Thyroid gland (tissue), 4 donors: ENCODE measurements around the gene OXT.

Source experiments
- POLR2A ChIP-seq, 2 donors: fragments of 450-650 bp; IDR thresholded peaks; one replicate each; pipeline ENCODE4 v1.6.1; 2017; ENCODE audit warnings: antibody characterized with exemption in 2 of 2, mild to moderate bottlenecking in 2 of 2, moderate library complexity in 1 of 2
- TF ChIP-seq, protein P1 (sequence below), 6 experiments: fragments of 200-600 bp in 3 of 6; fragments of 450-650 bp in 3 of 6; sonication (generic) in 3 of 6; IDR thresholded peaks; one replicate each; pipeline ENCODE4 v1.5.1; 2016 to 2019; ENCODE audit warnings: antibody characterized with exemption in 6 of 6, mild to moderate bottlenecking in 2 of 6, inconsistent platforms in 1 of 6, moderate library complexity in 1 of 6

DNA sequence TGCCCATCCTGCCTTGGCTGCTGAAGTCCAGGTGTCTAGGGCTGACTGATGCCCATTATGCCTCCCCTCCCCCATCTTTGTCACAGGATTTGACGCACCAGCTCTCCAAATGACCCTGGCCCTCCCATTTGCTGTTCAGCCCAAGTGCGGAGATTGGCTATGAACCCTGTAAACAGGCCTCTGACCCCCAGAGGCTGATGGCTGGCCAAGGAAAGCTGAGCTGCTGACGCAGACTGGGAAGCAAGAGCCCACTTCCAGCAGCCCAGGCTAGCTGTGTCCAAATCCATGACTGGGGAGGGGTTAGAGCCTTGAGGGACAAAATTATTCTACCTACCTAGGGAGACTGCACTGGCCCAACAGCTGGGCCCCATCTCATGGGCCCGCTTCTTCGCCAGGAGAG lies 28.8 kb upstream of the OXT start:
- TF ChIP-seq, protein P1, sequence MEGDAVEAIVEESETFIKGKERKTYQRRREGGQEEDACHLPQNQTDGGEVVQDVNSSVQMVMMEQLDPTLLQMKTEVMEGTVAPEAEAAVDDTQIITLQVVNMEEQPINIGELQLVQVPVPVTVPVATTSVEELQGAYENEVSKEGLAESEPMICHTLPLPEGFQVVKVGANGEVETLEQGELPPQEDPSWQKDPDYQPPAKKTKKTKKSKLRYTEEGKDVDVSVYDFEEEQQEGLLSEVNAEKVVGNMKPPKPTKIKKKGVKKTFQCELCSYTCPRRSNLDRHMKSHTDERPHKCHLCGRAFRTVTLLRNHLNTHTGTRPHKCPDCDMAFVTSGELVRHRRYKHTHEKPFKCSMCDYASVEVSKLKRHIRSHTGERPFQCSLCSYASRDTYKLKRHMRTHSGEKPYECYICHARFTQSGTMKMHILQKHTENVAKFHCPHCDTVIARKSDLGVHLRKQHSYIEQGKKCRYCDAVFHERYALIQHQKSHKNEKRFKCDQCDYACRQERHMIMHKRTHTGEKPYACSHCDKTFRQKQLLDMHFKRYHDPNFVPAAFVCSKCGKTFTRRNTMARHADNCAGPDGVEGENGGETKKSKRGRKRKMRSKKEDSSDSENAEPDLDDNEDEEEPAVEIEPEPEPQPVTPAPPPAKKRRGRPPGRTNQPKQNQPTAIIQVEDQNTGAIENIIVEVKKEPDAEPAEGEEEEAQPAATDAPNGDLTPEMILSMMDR (IDR thresholded peaks at IDR 0.05): no peak
- no peak for TF ChIP-seq POLR2A (IDR thresholded peaks at IDR 0.05)
